Measurements from ENCODE around the gene WDR1.

DNA sequence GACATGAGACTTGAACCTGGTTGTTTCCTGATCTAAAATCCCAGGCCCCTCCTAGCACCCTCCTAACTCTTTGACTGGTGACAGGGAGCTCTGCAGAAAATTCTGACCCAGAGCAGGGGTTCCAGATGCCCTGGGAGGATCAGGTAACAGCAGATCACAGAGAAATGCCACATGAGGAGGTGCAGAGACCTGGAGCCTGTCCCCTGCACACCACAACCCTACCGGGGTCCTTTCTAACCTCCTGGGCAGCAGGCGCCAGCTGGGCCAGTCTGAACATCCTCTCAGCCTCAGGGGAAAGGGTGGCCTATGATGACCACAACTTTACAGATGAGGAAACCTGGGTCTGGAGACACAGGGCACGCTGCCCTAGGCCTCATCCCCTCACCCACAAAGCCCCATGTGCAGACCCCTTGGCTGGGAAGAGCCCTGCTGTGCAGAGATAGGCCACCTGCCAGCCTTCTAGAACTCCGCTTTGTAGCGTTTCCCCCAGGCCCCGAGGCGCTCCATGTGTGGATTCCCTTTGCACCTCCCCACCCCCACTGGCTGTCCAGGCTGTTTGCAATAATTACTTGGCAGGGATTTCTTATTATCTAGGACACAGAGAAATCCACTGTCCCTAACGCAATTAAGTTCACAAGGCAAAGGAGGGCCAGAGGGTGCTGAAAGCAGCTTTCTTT lies 36.5 kb downstream of the WDR1 start:
- TF ChIP-seq, protein P1, sequence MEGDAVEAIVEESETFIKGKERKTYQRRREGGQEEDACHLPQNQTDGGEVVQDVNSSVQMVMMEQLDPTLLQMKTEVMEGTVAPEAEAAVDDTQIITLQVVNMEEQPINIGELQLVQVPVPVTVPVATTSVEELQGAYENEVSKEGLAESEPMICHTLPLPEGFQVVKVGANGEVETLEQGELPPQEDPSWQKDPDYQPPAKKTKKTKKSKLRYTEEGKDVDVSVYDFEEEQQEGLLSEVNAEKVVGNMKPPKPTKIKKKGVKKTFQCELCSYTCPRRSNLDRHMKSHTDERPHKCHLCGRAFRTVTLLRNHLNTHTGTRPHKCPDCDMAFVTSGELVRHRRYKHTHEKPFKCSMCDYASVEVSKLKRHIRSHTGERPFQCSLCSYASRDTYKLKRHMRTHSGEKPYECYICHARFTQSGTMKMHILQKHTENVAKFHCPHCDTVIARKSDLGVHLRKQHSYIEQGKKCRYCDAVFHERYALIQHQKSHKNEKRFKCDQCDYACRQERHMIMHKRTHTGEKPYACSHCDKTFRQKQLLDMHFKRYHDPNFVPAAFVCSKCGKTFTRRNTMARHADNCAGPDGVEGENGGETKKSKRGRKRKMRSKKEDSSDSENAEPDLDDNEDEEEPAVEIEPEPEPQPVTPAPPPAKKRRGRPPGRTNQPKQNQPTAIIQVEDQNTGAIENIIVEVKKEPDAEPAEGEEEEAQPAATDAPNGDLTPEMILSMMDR (conservative IDR thresholded peaks at IDR 0.05; ENCODE audit: low read length), result no peak
- no peak for TF ChIP-seq EZH2phosphoT487 (IDR thresholded peaks at IDR 0.05; ENCODE audit: borderline replicate concordance, low read depth, low read length)
